Stimulated activated CD4-positive, alpha-beta T cell treated with anti-CD3 and anti-CD28 coated beads, Interleukin-12 subunit alpha, Interleukin-12 subunit beta, amount 100 ng/mL, for 48 hours (primary cell): ENCODE measurements around the gene OR52L1.

ENCODE experiments used
- DNase-seq, 3 donors: peaks; one replicate each; pipeline ENCODE4 v3.0.0-alpha.2; 2020; ENCODE audit warnings: low read depth in 2 of 3, low spot score in 1 of 3

Gene OR52L1

GRCh38 chr11:5941951-5942350 is 44.8 kb downstream of the OR52L1 start, which contains the start of gene OR56A3:
OR56A3 (plus strand) TSS chr11:5942251; CDS start chr11:5947347, 5,096 bp downstream.
- DNase-seq, result no peak

GRCh38 chr11:5940748-5941147 is 46.0 kb downstream of the OR52L1 start:
- no peak for DNase-seq

DNA sequence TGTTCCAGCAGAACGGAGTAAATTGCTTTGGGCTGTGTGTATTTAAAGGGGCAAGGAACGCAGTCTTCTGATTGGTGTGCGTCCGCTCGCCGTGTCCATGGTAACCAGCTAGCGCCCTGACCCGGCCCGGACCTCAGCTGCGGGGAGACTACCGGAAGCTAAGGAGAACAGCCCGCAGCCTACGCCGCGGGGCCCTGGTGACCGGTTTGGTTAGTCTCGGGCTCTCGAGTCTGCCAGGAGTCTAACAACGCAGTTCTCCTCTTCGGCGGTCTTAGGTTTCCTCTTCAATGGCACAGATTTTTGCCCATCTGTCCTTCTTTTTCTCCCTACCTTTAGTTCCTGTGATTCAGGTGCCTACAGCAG is 48.2 kb downstream of the OR52L1 start:
- no peak for DNase-seq

- DNase-seq, result no peak
Observed at GRCh38 chr11:5937868-5938602, 48.8 kb downstream of the OR52L1 start.
